HEK293T (cell line): ENCODE results near the gene MRC1.

ENCODE experiments used
- BHLHE40 ChIP-seq: fragments of 450-650 bp; IDR thresholded peaks from 2 replicates; pipeline ENCODE4 v1.6.1; 2016; ENCODE audit warnings: mild to moderate bottlenecking, moderate library complexity, borderline replicate concordance
- SP1 ChIP-seq: fragments of 450-650 bp; IDR thresholded peaks from 2 replicates; pipeline ENCODE4 v1.6.1; 2017
- SUZ12 ChIP-seq: fragments of 450-650 bp; IDR thresholded peaks from 2 replicates; pipeline ENCODE4 v1.6.1; 2016; ENCODE audit warnings: mild to moderate bottlenecking
- ZNF384 ChIP-seq: fragments of 450-650 bp; IDR thresholded peaks from 2 replicates; pipeline ENCODE4 v1.6.1; 2016
- TF ChIP-seq, protein P1 (sequence below): fragments of 450-650 bp; IDR thresholded peaks from 2 replicates; pipeline ENCODE4 v1.6.1; 2016

GRCh38 chr10:17817790-17818189 is 8.6 kb downstream of the MRC1 start:
- TF ChIP-seq, protein P1, sequence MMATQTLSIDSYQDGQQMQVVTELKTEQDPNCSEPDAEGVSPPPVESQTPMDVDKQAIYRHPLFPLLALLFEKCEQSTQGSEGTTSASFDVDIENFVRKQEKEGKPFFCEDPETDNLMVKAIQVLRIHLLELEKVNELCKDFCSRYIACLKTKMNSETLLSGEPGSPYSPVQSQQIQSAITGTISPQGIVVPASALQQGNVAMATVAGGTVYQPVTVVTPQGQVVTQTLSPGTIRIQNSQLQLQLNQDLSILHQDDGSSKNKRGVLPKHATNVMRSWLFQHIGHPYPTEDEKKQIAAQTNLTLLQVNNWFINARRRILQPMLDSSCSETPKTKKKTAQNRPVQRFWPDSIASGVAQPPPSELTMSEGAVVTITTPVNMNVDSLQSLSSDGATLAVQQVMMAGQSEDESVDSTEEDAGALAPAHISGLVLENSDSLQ = no peak
- TF ChIP-seq SUZ12 (no peak), SP1 (no peak), BHLHE40 (no peak), ZNF384 (no peak)
